NCI-H345 (cell line): ENCODE data around the gene LHFPL6.

Experiments used
- DNase-seq: peaks from one replicate; lab custom pipeline; 2025; lab: John Stamatoyannopoulos, UW

Gene LHFPL6

GRCh38 chr13:39381456-39381855 is 221.5 kb downstream of the LHFPL6 start:
- DNase-seq, result no peak

- no peak for DNase-seq
Observed at GRCh38 chr13:39379667-39380655, 223.0 kb downstream of the LHFPL6 start.

DNA sequence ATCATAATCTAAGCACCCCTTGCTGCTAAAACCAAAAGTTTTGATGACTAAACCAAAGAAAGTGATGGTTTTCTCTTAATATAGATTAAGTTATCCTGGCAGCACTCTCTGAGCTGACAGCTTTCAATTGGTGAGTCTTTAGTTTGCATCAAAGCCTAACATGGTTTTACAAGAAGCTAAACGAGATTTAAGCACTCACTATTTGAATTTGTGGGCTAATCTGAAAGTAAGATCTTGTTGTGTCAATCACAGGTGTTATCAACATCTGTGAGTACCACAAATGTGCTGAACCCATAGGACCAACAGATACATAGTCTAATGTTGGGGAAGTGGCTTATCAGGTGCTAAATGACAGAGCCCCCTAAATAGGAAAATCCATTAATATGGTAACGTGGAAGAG is 223.9 kb downstream of the LHFPL6 start:
- DNase-seq, result no peak

DNA sequence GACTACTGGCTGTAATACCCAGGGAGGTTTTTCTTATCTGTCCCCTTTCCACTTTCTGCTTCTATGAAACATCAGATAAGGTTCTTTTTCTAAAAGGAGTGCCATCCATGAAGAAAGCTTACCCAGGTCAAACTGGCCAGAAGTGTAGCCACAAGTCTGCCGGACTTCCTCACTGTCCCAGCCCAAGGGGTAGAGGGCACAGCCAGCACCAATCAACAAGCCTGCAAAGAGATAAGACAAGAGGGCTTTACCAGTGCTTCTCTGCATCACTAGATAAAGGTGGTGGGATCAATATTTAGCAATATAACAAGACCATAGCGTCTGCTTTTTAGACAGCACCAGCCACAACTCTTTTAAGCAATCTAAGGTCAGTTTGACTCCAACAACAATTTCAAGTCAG is 224.7 kb downstream of the LHFPL6 start:
- DNase-seq, result no peak

GRCh38 chr13:39377699-39378098 is 225.3 kb downstream of the LHFPL6 start:
- DNase-seq, result no peak

DNA sequence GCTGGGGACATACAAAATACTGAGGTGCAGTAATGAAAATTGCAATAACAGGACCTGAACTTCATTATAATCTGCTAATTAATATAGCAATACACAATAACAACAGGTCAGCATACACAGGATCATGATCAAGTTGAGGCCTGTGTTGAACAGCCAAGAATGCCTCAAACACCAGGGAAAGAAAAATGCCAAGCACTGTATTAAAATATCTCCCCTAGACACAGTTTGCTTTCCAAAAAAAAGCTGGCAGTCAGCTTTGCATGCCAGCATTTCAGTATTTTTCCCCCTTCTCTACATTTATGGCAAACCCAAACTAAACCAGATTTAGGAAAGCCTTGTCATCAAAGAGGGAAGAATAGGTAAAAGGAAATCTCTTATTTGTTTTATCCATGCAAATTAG is 226.9 kb downstream of the LHFPL6 start:
- no peak for DNase-seq

GRCh38 chr13:39375601-39376000 is 227.4 kb downstream of the LHFPL6 start:
- DNase-seq, result no peak

GRCh38 chr13:39374741-39375189 is 228.2 kb downstream of the LHFPL6 start:
- no peak for DNase-seq

DNA sequence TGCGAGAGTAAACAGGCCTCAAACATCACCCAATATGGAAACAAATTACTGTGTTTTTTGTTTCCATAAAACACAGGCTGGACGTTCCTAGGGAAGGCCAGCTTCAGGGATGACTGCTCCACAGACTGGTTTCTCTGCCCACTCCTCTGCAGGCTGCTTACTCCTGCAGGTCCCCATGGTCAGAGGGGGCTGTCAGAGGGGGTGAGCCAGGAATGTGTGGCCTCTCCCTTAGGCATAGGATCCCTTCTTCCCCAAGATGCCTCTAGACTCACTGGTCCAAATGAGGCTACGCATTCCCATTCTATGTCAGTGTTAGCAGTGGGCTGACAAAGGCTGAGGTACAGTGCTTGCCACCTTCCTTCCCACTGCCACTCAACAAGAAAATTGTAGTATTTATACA is 229.8 kb downstream of the LHFPL6 start:
- no peak for DNase-seq

DNA sequence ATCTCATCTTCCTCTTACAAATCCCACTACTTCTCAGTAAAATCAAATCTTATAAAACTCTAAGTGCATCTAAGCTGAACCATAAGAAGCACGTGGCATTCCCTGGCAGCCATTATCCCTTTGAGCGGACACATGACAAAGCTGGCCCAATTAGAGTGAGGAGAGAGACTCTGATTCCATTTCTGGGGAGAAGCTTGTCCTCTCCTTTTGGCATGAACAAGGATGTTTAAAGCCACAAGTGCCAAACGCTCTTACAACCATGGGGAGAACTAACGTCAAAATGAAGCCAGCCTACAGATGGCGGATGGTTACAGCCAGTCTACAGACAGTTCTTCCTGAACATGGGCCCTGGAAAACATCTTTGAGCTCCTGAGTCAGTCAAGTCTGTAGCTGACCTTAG is 231.3 kb downstream of the LHFPL6 start:
- no peak for DNase-seq

GRCh38 chr13:39370554-39370953 is 232.4 kb downstream of the LHFPL6 start:
- no peak for DNase-seq

- no peak for DNase-seq
Observed at GRCh38 chr13:39370048-39370447, 232.9 kb downstream of the LHFPL6 start.

- no peak for DNase-seq
Observed at GRCh38 chr13:39369161-39369890, 233.7 kb downstream of the LHFPL6 start.

DNA sequence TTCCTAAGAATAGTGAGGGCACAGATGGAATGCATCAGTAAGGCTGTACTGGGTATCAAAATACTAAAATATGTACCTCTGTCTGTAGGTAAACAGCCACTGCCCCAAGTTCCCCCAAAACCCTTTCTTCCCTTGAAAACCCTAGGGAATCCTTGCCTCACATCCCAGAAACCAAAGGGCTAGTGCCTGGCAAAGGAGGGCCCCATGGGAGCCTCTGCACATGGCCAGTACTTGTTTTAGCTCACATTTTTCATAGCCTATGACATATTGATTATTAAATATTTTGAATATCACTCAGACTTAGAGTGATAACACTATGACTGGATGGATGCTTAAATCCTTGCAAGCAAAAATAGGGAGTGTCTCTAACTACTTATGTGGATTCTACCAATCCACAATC is 237.1 kb downstream of the LHFPL6 start:
- DNase-seq, result no peak

DNA sequence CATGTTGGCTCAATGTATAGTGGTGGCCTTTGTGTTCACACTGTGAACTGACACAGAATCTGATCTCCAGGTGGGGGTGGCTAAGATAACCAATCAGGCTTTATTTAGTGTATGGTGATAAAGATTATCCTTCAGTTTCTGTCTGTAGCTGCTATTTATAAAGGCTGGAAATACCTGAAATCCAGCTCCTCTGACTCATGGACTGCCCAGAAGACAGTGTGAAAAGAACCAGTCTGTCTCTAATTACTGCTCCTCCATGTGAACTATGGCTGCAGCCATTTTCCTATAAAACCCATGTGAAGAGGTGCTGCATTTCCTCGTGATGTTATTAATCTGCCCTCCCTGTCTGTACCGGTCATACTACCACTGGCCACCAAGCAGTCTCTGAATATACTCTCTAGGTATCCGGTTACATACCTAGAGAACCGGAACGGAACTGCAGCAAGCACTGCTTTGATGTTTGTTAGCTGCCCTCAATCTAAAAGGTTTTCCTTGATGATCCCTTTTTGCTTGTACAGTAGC is 238.0 kb downstream of the LHFPL6 start:
- no peak for DNase-seq

DNA sequence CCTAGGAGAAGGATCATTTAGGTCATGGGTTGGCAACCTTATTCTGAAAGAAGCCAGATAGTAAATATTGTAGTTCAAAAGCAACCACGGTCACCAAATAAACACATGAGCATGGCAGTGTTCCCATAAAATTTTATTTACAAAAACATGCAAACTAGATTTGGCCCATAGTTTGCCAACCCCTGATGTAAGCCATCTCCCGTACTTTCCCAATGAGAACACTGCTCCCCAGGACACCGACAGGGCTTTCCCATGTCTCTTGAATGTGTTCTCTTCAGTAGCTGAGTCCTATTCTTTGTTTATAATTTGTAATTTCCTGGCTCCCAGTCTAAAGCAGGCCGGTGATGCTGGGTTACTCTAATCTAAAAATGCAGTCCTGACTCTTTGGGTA is 239.6 kb downstream of the LHFPL6 start:
- no peak for DNase-seq

DNA sequence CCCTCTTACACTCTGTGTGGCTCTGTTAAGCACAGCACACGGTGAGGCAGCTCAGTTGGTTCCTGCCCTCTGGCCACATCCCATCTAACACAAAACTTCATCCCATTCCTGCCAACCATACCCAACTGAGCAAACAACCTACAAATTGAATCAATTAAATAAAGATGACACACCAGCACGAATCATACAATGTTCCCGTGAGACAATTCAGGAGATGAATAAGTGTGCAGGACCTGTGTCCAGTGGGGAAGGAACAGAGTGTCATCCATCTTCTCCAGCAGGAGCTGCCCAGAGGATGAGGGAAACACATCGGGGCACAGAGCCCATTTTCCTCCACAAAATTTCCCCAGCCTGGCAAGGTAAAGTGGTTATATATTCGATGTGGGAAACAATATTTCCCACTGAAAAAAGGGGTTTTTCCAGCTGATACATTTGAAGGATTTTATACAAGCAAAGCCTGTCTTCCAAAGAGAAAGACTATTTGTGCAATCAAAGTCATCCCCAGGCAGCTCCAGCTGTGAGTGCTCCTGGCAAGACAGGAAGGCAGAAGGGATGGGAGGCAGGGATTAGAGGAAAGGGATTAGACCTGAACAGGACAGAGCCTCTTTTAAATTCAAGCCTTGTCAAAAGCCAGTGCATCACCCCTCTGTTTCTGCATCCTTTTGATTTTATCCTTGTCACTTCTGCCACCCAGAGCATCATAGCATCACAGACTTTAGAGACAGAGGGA is 240.2 kb downstream of the LHFPL6 start:
- DNase-seq, result no peak

- DNase-seq, result no peak
Observed at GRCh38 chr13:39353988-39354387, 249.0 kb downstream of the LHFPL6 start.

- DNase-seq, result no peak
Observed at GRCh38 chr13:39350461-39350881, 252.5 kb downstream of the LHFPL6 start.

DNA sequence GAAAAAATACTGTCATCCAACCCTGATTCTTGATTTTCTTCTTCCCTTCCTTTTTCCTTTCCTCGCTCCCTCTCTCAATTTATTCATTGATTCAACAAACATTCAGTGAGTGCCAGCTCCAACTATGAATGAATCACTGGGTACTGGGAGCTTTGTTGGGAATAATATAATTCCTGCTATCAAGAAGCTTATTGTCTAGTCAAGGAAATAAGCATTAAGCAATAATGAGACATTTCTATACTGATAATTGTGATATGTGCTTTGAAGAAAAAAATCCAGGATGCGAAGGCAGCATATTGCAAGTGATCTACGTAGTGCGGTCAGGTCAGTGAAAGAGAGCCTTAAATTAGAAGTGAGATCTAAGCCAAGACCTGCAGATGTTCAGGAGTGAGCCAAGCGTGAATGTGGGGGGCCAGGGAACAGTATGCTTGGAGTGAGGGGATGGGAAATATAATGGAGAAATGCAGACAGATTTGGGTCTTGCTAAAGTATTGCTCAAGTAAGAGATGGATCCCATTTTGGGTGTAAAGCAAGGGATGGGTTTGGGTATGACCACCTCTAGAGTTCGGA is 253.5 kb downstream of the LHFPL6 start:
- no peak for DNase-seq
